DMS53 treated with DMSO at 0.1 percent for 48 hours (cell line): Measurements from ENCODE around the gene YEATS4.

Experiments used
- DNase-seq: peaks from one replicate; lab custom pipeline; 2025; ENCODE audit not compliant: unreplicated experiment; lab: John Stamatoyannopoulos, UW

The YEATS4 gene

GRCh38 chr12:69430942-69431590, 71.5 kb downstream of the YEATS4 start:
- DNase-seq, result no peak

GRCh38 chr12:69431591-69432222, 72.2 kb downstream of the YEATS4 start:
- no peak for DNase-seq

GRCh38 chr12:69433653-69434052, 74.1 kb downstream of the YEATS4 start:
- DNase-seq, result no peak

GRCh38 chr12:69435644-69436043, 76.1 kb downstream of the YEATS4 start:
- no peak for DNase-seq

GRCh38 chr12:69437073-69437472, 77.5 kb downstream of the YEATS4 start:
- DNase-seq, result no peak

GRCh38 chr12:69438539-69438938, 79.0 kb downstream of the YEATS4 start:
- DNase-seq, result no peak

- peak; percentile 57 for DNase-seq
Measured at GRCh38 chr12:69440016-69440415, 80.5 kb downstream of the YEATS4 start.
